CD4-positive, alpha-beta T cell treated with Interleukin-4 for 4 hours (primary cell): ENCODE data around the gene IRGC.
"Not testable (repeated sequence)": the region's sequence is repeated elsewhere in the genome, so short reads cannot be mapped to it uniquely, and the experiment has no call there.

ENCODE experiments used
- DNase-seq: peaks from one replicate; pipeline ENCODE4 v3.0.0-alpha.2; 2020

Gene IRGC

GRCh38 chr19:43715776-43716175 is at the start of gene IRGC:
Gene IRGC (plus strand): TSS chr19:43716076. CDS start chr19:43718559, 2,483 bp downstream.
- DNase-seq: no peak

GRCh38 chr19:43667126-43667875 is 48.6 kb upstream of the IRGC start:
- DNase-seq: no peak

- DNase-seq: no peak
These were observed 47.9 kb upstream of the IRGC start for GRCh38 chr19:43667876-43668405.

- DNase-seq: peak; percentile 95
These were observed 47.3 kb upstream of the IRGC start for GRCh38 chr19:43668406-43669109.

GRCh38 chr19:43672061-43672679 is 43.7 kb upstream of the IRGC start:
- DNase-seq: no peak

- DNase-seq: no peak
These were observed 42.2 kb upstream of the IRGC start for GRCh38 chr19:43673637-43674036.

GRCh38 chr19:43674183-43674582 is 41.7 kb upstream of the IRGC start:
- no peak for DNase-seq

GRCh38 chr19:43674596-43674995 is 41.3 kb upstream of the IRGC start:
- DNase-seq: no peak

GRCh38 chr19:43675269-43675879 is 40.5 kb upstream of the IRGC start:
- DNase-seq: no peak

- DNase-seq: no peak
These were observed 40.0 kb upstream of the IRGC start for GRCh38 chr19:43675906-43676305.

GRCh38 chr19:43678512-43679261 is 37.2 kb upstream of the IRGC start:
- DNase-seq: no peak

GRCh38 chr19:43681821-43682220 is 34.1 kb upstream of the IRGC start:
- no peak for DNase-seq

GRCh38 chr19:43682269-43682668 is 33.6 kb upstream of the IRGC start:
- DNase-seq: not testable (repeated sequence)

- DNase-seq: no peak
These were observed 32.8 kb upstream of the IRGC start for GRCh38 chr19:43682824-43683661.

- DNase-seq: no peak
These were observed 32.0 kb upstream of the IRGC start for GRCh38 chr19:43683905-43684304.

- no peak for DNase-seq
These were observed 31.6 kb upstream of the IRGC start for GRCh38 chr19:43684326-43684725.

- no peak for DNase-seq
These were observed 28.2 kb upstream of the IRGC start for GRCh38 chr19:43687660-43687997.

GRCh38 chr19:43688059-43688701 is 27.7 kb upstream of the IRGC start:
- no peak for DNase-seq

GRCh38 chr19:43690444-43690843 is 25.4 kb upstream of the IRGC start:
- no peak for DNase-seq

GRCh38 chr19:43690890-43691289 is 25.0 kb upstream of the IRGC start:
- no peak for DNase-seq

- no peak for DNase-seq
These were observed 24.1 kb upstream of the IRGC start for GRCh38 chr19:43691755-43692154.
